Measurements from ENCODE around the gene MED12L.
"Not testable (repeated sequence)": the region's sequence is repeated elsewhere in the genome, so short reads cannot be mapped to it uniquely, and the experiment has no call there.

MED12L gene

GRCh38 chr3:151213151-151213550 is 127.7 kb downstream of the MED12L start:
- DNase-seq (ENCODE audit: low read depth in 2 of 2) = no peak

GRCh38 chr3:151213881-151214280 is 128.4 kb downstream of the MED12L start:
- no peak for DNase-seq (ENCODE audit: low read depth in 2 of 2)

DNA sequence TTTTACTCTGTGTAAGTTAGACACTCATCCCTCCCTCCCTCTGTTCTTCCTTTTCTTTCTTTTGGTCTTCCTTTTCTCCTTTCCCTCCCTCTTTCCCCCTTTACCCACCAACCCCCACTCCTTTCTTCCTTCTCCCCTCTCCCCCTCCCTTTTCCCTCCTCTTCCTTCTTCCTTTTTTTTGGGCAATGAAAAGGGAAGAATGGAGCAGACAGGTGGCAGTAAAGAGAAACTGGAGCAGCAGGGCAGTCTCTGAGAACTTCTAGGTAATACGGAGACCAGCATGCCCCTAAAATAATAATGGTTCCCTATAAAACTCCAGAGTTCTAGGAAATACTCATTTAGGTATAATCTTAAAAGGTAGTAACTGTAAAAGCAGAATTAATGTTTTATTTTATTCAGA is 129.0 kb downstream of the MED12L start:
- DNase-seq (ENCODE audit: low read depth in 2 of 2) = no peak

DNA sequence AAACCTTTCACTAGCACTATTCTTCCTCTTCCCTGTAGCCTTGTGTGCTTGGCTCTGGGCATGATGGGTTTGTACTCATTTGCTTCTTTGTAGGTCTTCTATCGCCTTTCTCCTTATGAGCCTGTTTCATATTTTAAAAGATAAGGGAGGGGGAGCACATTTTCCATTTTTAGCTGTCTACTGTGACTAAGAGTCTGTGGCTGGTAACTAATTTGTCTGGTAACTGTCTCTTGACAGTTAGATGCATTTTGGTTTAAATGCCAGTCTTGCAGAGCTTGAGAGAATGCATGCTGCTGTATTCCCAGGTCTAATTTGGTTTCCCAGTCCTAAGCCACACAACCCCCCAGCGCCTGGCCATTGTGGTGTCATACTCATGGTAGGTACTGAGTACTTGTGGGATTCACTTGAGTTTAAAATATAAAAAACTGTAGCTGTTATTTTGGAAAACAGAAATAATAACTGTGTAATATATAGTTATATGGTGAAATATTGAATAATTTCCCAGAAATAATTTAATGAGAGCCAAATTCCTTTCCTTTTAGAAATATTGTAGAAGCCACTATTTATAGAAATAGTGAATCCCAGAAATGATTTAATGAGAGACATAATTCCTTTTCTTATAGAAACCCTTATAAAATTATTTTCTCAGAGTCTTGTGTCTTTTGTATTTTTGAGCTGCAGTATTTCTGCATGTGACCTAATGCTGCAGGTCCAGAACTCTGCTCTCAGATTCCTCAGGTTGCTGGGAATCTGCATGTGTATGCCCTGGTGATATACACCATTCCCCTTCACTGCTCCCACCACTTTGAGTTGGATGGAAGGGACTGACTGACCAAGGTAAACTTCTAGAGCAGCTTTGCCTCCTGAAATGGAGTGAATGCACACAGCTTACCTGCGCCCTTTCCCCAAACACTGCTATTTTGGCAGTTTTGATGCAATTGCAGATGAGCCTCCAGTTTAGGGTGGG is 131.5 kb downstream of the MED12L start:
- DNase-seq (ENCODE audit: low read depth in 2 of 2) = no peak

DNA sequence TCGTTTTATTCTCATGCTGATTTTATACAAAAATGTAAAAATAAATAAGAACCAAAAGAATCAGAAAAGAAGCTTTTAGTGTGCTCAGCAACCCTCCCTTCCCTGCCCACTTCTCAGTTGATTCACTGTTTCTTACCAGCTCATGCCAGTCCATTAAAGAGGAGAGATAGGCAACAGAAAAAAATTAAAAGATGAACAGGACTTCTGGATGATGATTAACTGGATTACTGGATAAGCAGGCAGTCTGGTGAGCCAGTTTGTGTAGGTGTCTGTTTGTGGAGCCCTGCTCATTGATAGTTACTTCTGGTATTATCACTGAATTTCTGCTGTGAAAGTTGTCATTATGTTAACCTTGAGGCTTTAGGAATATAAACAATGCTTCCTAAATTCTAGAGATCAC is 132.7 kb downstream of the MED12L start:
- no peak for DNase-seq (ENCODE audit: low read depth in 2 of 2)

DNA sequence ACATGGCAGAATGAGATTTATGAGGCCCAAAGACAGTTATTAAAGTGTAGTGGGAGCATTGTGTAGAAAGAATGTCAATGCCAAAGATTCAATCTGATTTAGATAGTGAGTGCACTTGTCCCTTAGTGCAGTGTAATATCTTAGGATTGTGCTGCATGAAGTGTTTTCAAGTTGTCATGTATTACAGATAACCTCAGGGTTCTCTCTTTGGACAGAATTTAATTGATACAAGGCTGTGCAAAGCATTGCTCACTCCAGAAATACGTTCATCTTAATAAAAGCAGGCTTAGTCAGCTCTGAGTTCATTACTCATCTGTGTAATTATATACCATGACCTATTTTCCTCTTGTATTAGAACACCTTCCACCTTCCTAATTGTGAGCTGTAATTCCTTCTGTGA is 133.6 kb downstream of the MED12L start:
- DNase-seq (ENCODE audit: low read depth in 2 of 2) = no peak

- no peak for DNase-seq (ENCODE audit: low read depth in 2 of 2)
Measured at GRCh38 chr3:151224268-151224866, 138.9 kb downstream of the MED12L start.

DNA sequence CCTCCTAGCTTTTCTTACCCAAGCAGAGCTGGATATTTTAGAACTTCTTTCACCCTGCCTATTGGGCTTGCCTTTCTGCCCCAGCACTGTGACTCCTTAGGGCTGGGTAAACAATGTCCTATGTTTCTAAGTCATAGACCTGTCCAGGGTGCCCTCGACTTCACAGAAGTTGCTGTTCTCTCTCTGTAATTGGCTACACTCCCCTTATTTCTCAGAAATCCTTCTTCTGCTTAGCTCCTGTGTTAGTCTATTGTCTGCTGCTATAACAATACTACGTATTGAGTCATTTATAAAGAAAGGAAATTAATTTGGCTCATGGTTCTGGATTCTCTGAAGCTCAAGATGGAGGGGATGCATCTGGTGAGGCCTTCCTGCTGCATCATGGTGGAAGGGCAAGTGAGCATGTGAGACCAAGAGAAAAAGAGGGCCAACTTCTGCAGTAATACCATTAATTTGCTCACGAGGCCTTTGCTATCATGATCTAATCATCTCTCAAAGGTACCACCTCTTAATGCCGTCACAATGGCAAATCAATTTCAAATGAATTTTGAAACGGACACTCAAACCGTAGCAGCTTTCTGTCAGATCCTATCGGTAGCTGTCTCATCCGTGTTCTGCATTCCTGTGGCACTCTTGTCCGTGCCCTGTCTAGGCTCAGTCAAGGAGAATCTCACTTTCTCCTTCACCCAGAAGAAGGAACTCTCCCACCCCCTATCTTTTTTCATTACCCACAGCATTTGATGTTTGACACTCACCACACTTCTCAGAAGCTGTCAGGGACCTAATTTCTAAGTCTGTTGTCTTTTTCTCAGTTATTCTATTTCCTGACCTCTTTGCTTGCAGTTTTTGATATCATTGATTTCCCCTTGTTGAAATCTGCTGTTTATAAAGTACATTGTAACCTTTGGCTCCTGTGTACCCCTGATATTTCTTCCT is 139.8 kb downstream of the MED12L start:
- DNase-seq (ENCODE audit: low read depth in 2 of 2) = no peak

- DNase-seq (ENCODE audit: low read depth in 2 of 2) = no peak
Measured at GRCh38 chr3:151226088-151226563, 140.7 kb downstream of the MED12L start.

- DNase-seq (ENCODE audit: low read depth in 2 of 2) = no peak
Measured at GRCh38 chr3:151226825-151227224, 141.4 kb downstream of the MED12L start.

- no peak for DNase-seq (ENCODE audit: low read depth in 2 of 2)
Measured at GRCh38 chr3:151227266-151227806, 141.9 kb downstream of the MED12L start.

DNA sequence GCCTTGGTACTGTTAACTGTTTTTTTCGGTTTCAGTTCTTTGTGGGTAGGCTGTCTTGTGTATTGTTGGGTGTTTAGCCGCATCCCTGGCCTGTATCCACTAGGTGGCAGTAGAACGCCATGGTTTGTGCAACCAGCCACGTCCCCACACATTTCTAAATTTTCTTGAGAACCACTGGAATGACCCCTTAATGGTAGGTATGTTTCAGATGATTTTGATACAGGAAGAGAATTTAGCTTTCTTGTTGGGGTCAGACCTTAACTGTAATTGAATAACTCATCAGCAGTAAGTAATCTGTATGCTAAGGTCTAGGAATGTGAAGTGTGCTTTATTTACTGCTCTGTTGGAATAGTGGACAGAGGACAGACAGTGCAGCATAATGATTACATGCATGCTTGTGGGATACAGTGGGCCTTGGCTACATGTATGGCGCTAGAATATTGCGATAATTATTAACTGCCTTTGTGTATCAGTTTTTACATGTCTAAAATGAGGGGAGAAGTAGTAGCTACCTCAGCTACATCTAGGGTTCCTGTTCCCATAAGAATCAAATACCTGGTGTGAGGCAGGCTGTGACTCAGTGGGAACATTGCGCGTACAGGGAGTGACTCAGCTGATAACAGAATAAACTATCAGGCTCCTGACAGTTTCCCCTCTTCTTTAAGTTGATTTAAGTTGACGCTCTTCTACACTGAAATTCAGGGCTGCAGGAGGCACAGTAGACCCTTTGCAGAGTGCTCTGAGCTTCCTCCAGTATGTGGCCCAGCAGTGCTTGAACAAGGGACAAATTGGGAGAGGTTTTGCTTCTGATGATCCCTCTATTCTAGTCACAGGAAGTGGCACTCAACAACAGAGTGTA is 142.6 kb downstream of the MED12L start:
- DNase-seq (ENCODE audit: low read depth in 2 of 2) = peak; percentile 51 to 66

GRCh38 chr3:151228666-151229040 is 143.2 kb downstream of the MED12L start:
- no peak for DNase-seq (ENCODE audit: low read depth in 2 of 2)

GRCh38 chr3:151230646-151231045 is 145.2 kb downstream of the MED12L start:
- no peak for DNase-seq (ENCODE audit: low read depth in 2 of 2)

- not testable (repeated sequence) for DNase-seq (ENCODE audit: low read depth in 2 of 2)
Measured at GRCh38 chr3:151232403-151232802, 146.9 kb downstream of the MED12L start.

DNA sequence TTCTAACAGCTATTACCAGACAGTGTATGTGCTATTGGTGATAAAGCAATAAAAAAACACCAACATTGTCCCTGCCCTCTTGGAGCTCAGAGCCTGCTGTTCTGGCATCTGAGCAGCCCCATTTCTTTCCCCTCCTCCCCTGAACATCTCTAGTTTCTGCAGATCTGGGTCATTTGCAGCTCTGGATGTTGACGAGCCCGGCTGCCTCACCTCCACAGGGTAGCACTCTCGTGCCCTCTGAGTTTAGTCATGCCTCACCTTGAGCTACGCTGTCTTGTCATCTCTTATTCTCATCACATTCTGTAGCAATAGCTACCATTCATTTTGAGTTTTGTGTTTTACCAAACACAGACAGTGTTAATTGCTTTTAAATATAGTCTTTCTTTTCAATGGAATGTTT is 147.5 kb downstream of the MED12L start:
- DNase-seq (ENCODE audit: low read depth in 2 of 2) = no peak

GRCh38 chr3:151234825-151235224 is 149.4 kb downstream of the MED12L start:
- no peak for DNase-seq (ENCODE audit: low read depth in 2 of 2)

GRCh38 chr3:151236316-151236715 is 150.9 kb downstream of the MED12L start:
- DNase-seq (ENCODE audit: low read depth in 2 of 2) = no peak

- no peak for DNase-seq (ENCODE audit: low read depth in 2 of 2)
Measured at GRCh38 chr3:151236736-151237135, 151.3 kb downstream of the MED12L start.

DNA sequence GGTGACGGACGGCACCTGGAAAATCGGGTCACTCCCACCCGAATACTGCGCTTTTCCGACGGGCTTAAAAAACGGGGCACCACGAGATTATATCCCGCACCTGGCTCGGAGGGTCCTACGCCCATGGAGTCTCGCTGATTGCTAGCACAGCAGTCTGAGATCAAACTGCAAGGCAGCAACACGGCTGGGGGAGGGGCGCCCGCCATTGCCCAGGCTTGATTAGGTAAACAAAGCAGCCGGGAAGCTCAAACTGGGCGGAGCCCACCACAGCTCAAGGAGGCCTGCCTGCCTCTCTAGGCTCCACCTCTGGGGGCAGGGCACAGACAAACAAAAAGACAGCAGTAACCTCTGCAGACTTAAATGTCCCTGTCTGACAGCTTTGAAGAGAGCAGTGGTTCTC is 156.5 kb downstream of the MED12L start:
- not testable (repeated sequence) for DNase-seq (ENCODE audit: low read depth in 2 of 2)
